ENCODE results near the gene C13orf46.
"Not testable (repeated sequence)": the region's sequence is repeated elsewhere in the genome, so short reads cannot be mapped to it uniquely, and the experiment has no call there.

Gene C13orf46

DNA sequence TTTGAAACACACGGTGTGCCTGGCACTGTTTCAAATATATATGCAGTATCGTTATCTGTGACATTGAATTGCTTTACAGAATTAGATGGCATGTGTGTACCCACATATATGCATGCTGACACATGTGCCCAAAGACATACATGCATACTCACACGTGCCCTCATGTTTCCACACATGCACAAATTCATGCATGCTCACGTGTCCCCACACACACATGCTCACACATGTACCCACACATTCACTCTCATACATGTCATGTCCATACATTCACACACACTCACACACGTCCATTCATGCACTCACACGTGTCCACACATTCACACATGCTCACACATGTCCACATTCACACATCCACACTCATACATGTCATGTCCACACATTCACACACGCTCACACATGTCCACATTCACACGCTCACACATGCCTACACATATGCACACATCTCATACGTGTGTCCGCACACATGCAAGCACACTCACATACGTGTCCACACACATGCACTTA is 17.9 kb upstream of the C13orf46 start:
- DNase-seq (ENCODE audit: low spot score), result no peak

DNA sequence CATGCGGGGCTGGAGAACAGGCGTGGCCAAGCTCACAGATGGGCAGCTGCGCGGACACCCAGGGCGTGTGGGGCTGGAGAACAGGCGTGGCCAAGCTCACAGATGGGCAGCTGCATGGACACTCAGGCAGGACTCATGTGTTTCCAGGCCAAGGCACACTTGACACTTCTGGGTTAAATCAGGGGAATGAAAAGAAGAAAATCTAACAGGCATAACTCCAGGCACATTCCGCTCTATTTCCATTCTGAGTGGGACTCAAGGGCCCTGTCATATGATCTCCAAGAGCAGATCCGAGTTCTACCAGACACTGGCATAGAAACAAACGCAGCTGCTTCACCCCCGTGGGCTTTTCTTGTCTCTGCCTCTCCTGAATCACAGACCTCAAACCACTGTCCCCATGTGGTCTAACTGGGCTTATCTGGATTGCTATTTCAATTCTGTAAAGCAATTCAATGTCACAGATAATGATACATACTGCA is 17.4 kb upstream of the C13orf46 start:
- DNase-seq (ENCODE audit: low spot score), result no peak

DNA sequence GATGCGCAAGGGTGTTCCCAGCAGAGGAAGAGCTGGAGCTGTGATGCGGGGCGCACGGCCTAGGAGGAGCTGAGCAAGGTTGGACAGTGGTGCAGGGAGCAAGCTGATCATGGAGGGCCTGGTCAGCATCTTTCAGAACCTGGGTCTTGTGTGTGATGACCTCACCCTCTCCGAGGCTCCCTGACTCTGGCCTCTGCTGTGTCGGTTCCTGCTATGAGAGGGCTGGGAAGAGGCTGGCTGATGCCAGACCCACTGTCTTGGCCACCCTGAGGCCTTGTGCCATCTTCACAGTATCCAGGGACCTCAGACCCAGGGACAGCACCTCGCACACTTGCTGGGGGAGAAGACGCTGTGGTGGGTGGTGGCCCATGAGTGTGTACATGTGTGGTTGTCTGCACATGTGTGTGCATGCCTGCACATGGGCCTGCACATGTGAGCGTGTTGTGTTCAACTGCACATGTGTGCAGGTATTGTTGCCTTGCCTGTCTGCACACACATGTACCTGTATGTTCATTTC is 16.5 kb upstream of the C13orf46 start:
- DNase-seq (ENCODE audit: low spot score), result no peak

DNA sequence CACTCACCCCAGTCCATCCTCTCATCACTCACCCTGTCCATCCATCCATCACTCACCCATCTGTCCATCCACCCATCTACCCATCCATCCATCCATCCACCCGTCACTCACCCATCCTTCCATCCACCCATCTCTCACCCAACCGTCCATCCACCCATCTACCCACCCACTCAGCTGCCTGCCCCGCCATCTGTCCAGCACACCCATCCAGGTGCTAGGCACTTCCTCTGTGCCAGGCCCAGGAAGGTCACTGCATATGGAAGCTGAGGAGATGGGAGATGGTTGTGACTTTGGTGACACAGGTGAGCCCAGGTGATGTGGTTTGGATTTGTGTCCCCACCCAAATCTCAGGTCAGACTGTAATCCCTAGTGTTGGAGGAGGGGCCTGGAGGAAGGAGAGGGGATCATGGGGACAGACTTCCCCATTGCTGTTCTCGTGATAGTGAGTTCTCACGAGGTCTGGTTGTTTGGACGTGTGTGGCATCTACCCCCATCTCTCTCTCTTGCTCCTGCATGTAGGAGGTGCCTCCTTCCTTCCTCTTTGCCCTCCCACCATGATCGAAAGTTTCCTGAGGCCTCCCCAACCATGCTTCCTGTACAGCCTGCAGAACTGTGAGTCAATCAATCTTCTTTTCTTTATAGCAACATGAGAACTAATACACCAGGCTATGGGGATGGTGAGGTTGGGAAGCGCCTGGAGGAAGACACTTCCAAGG is 15.9 kb upstream of the C13orf46 start:
- DNase-seq (ENCODE audit: low spot score), result no peak

DNA sequence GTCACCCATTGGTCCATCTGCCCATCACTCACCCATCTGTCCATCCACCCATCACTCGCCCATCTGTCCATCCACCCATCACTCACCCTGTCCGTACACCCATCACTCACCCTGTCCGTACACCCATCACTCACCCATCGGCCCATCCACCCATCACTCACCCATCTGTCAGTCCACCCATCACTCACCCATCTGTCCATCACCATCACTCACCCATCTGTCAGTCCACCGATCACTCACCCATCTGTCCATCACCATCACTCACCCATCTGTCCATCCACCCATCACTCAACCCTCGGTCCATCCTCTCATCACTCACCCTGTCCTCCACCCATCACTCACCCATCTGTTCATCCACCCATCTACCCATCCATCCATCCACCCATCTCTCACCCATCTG is 15.0 kb upstream of the C13orf46 start:
- not testable (repeated sequence) for DNase-seq (ENCODE audit: low spot score)

DNA sequence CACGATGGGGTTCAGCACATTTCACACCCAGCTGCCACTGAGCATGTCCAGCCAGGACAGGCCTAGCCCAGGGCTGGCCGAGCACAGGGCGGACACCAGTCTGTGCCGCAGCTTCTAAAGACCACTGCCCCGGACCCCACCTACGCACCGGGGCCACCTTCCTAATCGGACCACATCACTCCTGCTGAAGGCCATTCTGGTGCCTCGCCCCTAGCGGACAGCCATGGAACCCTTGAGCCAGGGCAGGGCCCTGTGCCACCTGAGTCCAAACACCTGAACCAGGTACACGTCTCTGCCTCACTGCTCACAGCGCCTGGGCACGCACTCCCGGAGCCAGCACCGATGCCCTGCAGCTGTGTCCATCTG is 8.4 kb upstream of the C13orf46 start:
- DNase-seq (ENCODE audit: low spot score), result no peak

DNA sequence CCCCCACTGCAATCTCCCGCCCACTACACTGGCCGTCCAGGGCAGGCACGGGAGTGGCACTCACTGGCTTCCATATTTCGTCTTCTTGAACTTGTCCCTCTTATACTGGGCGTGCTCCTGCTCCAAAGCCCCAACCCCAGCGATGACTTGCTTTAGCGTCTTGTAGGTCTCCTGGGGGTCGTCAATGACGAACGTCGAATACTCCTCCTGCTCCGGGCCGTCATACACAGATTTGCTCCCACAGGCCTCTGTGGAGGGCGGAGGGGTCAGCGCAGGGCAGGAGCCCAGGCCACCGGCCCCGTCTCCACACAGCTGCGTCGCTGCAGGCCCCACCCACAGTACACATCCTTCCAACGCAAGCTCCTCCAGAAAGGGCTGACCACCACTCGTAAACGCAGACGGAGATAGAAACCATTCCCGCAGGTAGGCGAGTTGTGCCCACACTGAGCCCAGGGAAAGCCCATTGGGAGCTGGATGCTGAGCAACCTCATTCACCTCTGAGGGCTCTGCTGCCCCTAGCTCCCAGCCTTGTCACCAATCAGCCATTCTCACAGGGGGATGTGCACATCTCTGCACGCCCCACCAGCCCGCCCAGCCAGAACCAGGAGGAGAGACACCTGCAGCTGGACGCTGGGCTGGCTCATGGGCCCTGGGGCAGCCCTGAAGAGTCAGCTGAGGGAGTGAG is 7.9 kb upstream of the C13orf46 start:
- DNase-seq (ENCODE audit: low spot score), result no peak

DNA sequence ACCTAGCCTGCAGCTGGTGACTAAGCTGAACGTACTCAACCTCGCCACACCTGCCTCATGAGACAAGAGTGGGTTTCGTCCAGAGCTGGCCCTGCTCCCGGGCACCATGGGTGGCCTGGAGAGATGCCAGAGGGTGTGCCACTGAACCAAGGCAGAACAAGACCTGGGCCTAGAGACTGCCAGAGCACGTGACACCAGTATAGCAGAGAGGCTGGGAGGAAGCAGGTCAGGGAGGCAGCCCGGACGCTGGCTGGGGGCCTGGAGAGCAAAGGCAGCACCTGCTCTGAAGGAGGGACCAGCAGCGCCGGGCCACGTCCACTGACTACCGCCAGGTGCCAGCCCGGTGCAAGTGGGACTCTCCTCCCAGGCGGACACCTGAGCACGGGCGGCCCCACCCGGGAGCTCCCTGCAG is 7.3 kb upstream of the C13orf46 start:
- DNase-seq (ENCODE audit: low spot score), result no peak

DNA sequence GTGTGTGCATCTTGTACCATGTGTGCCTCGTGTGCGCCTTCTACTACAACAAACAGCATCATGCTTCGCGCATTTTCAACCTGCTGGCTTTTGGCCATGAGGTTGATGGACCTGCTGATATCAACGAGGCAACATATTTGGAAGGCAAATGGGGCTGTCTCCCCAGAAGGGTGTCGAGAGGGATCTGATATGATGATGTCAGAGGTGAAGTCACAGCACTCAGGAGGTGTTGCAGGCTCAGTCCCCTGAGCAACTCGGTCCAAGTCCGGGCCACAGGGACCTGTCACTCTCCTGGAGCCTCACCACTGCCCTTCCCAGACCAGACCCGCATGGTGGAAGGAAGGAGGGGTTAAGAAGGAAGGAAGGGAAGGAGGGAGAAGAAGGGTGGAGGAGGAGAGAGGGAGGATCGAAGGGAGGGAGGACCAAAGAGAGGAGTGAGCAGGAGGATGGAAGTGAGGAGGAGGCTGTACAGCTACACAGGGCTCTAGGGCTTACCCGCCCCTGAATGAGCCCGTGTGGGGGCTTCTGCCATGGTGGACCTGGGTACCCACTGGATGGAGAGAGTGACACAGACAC is 6.7 kb upstream of the C13orf46 start:
- DNase-seq (ENCODE audit: low spot score), result no peak

DNA sequence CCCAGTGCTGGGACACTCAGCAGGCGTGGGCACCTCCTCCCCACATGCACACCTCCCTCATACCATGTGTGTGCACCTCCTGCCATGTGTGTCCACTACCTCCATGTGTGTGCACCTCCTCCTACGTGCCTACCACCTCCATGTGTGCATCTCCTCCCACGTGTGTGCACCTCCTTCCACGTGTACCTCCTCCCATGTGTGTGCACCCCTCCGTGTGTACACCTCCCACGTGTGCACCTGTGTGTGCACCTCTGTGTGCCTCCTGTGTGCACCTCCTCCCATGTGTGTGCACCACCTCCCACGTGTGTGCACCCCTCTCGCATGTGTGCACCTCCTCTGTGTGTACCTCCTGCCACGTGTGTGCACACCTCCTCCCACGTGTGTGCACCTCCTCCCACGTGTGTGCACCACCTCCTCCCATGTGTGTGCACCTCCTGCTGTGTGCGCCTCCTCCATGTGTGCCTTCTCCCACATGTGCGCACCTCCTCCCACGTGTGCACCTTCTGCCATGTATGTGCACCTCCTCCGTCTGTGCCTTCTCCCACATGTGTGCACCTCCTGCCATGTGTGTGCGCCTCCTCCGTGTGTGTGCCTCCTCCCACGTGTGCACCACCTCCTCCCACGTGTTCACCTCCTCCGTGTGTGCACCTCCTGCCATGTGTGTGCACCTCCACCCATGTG is 6.1 kb upstream of the C13orf46 start:
- DNase-seq (ENCODE audit: low spot score), result no peak

DNA sequence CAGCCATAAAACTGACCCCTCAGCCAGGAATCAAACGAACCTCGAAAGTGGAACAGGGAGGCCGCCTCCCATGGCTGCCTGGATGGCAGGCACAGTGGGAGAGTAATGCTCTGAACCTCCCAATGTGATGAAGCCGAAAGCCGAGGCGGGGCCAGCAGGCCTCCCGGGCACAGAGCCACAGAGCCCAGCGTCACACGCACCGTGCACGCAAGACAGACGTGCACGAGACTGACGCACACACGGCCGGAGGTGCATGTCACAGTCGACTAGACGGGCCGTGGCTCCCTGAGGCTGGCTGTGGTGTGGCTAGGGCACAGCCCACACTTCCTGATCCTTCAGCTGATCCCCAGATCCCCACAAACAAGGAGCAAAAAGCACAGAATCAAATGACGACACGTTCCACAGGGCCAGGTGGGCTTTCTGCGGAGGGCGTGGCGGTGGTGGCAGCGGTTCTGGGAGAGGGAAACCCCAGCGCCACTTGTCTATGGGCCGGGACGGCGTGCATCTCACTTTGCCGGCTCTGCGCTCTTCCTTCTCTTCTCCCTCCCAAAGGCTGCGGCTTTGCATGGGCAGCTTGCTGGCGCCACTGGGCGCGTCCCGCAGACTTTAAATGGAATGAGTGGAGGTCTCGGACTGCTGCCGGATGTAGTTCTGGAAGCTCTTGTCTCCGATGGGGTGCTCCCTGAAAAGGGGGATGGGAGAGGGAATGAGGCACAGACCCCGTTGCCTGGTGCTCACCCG is 5.0 kb upstream of the C13orf46 start:
- DNase-seq (ENCODE audit: low spot score), result no peak

DNA sequence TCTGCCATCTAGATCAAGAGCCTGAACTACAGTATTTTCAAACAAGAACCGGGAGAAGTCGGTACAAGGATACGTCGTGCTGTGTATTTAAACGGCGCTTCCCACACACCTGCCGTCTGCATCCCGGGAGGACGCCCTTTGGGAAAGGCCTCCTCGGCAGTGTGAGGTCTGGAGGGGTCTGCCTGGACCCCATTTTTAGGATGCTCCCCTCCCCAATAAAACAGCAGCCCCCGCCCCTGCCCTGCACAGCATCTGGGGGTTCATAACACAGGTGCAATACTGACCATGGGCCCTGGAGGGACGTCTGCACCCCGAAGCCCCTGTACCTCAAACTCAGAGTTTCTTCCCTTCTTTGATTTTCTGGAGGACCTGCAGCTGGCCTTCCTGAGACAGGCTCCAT is 4.1 kb upstream of the C13orf46 start:
- no peak for DNase-seq (ENCODE audit: low spot score)

DNA sequence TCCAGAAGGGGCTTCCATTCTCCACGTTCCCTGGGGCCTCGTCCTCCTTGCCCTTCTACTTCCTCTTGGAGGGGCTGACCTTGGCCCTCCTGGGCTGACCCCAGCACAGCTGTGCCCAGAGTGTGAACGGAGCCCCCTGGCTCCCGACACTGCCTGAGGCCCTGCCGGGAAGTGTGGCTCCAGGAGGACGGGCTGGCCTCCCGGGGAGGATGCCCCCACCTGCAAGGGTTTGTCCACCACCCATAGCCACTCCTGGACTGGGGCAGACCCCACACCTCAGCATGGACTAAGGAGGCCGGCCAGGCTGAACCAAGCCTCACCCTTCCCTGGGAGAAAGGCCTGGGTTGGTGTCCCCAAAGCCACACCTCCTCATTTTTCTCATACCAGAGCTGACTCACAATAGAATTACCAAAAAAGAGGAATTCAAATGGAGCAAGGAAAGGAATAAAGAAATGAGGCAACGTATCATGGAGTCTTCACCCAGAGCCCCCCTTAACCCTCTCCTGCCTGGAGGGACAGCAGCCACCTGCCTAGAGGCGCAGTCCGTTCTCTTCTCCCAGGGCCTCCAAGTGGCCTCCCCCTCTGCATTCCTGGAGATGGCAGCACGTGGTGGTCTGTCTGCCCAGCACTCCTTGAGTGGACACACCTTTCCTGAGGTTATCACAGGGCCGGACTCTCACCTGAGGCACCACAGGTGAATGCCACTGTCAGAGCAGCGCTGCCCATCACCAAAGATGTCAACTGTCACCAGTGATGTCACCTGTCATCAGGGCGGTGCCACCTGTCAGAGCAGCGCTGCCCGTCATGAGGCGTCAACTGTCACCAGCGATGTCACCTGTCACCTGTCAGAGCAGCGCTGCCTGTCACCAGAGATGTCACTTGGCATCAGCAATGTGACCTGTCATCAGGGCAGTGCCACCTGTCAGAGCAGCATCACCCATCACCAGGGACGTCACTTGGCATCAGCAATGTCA is 3.1 kb upstream of the C13orf46 start:
- DNase-seq (ENCODE audit: low spot score), result no peak

DNA sequence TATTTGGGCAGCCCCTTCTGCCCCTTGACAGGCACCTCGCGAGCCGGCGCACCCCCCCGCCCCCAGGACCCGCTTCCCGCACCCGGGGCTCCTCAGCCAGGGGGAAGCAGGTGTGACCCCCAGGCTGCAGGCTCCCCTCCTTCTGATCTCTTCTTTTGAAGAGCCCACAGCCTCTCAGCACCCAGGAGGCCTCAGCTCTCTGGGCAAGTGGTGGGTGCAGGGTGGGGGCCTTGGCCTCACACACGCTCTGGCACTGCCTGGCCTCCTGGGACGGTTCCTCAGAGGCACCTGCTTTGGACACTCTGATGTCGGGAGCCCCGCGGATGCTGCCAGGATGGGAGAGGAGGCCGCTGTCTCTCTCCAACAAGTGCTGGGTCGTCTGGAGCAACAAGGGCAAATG is 1.5 kb upstream of the C13orf46 start:
- DNase-seq (ENCODE audit: low spot score), result no peak

DNA sequence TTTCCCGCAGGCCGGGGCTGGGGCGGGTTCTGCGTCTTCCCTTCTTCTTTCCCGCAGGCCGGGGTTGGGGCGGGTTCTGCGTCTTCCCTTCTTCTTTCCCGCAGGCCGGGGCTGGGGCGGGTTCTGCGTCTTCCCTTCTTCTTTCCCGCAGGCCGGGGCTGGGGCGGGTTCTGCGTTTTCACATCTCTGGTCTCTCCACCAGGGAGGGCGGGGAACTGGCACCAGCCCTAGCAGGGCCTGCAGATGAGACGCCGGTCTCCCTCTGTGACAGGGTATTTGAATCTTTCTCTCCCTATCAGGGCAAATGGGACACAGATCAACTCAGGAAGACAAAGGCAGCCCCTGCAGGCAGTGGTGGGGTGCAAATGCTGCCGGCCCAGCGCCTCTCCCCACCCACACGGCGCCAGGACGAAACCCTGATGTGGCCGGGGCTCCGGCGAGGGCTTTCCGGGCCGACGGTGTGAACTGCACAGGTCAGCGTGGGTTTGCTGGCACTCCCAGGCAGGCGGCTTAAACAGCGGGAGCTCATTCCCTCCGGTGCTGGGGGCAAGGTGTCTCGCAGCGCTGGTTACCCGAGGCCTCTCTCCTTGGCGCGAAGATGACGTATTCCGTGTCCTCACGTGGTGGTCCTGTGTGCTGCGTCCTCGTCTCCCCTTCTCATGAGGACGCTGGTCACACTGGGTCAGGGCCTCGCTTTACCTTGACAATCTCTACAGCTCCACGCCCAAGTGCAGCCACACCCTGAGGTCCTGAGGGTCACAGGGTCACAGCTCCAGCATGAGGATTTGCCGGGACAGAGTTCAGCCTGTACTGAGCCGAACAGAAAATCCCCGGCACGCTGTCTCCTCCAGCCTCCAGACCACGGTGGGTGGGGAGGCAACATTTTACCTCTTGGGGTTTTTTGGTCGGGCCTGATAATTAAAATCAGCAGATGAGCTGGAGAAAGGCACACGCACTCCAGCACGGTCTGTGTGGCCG is 717 bp upstream of the C13orf46 start:
- DNase-seq (ENCODE audit: low spot score), result no peak

DNA sequence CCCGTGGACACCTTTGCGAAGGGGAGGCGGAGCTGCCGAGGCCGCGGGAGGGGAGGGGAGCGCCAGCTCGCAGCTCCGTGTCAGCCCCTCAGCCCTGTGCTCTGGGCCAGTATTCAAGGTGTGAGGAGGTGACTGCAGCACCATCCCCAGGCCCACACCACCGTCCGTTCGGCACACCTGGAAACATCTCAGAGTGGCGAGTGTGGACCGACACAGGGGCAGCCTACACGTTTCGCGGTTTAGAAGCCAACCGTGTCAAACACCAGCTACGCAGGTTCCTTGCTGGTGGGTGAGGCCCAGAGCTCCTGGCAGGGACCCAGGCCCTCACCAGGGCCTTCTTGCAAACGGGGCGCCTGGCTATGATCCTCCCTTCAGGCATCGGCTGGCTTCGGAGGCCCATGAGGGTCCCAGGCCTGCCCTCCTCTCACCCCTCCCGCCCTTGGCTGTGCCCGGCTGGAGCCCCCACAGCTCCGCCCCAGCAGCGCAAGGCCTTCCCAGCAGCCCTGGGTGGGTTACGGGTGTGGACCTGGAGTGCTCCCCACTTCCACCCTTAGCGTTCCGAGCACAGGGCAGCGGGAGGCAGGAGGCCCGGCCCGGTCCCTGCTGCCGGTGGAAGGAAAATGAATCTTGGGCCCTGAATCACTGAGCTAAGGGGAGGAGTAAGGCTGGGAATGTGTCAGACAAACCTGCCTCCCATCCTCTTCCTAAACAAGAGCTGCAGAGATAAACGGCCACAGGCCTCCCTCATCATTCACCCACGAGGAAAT is 1.2 kb downstream of the C13orf46 start:
- no peak for DNase-seq (ENCODE audit: low spot score)

DNA sequence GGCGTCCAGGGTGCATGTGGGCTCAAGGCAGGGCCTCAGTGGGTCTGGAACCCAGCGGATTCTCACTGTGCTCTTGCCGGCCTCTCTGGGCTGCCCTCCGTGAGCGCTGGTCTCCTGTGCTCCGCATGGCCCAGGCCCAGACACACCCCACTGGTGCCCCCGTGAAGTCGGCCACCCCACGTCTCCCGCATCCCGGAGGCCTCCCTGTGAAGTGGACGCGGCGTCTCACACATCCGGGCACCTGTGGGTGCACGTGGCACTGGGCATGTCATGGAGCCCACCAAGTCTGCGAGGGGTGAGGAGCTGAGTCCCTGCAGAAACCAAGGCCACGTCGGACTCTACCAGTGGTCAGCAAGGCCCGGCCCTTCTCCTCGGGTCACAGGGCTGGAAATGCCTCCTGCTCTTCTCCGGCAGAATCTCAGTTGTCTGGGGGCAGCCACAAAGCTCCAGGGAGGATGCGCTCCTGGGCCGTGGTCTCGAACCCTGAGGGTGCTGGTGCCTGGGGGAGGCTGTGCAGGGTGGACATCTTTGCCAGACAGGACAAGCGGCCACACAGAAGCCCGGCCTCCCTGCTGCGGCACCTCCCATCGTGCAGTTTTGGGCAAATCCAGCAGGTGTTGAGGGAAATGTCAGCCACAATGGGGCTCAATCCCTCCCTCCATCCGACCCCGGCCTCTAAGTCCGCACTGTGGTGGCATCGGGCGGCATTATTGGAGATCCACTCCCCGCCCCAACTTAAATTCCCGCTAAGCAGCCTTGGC is 2.2 kb downstream of the C13orf46 start:
- DNase-seq (ENCODE audit: low spot score), result no peak
